GM12878 (cell line): ENCODE results near the gene MTAP. TPM values are rescaled to one million over a fixed set of nuclear protein-coding genes. Genes with fewer than 3 reads are reported as not detected.

Source experiments
- ATAC-seq: fragments of 200-7000 bp; cut with Tn5 transposase; 3 replicates; pipeline ENCODE4 v1.9.1; 2020; ENCODE audit warnings: mild to moderate bottlenecking, moderate library complexity
- BruUV-seq: library from RNA; stranded (reverse); fragments of 400-500 nt; replicated peaks from 2 replicates; lab custom pipeline; 2021; lab: Mats Ljungman, UMichigan
- CTCF ChIA-PET: fragments of 300-600 bp; sonication (Branson Sonifier 250); formaldehyde crosslinking; extraction: SDS; loops from one replicate; lab custom pipeline; 2021; ENCODE audit warnings: inconsistent platforms; lab: Yijun Ruan, JAX
- POLR2A ChIA-PET: fragments of 350-600 bp; formaldehyde crosslinking; extraction: SDS; loops from one replicate; lab custom pipeline; 2021; ENCODE audit warnings: inconsistent platforms; lab: Charles Lee
- RAD21 ChIA-PET: fragments of 300-600 bp; sonication (Branson Sonifier 250); formaldehyde crosslinking; loops from one replicate; lab custom pipeline; 2023; ENCODE audit warnings: antibody characterized with exemption; ENCODE audit not compliant: unreplicated experiment; lab: Charles Lee
- SMC1A ChIA-PET: fragments of 300-600 bp; sonication (Branson Sonifier 250); formaldehyde crosslinking; loops from one replicate; lab custom pipeline; 2023; ENCODE audit not compliant: unreplicated experiment, uncharacterized antibody; lab: Charles Lee
- DNase-seq: peaks from one replicate; pipeline ENCODE4 v3.0.0-alpha.2; 2011; ENCODE audit warnings: low read depth, low spot score
- FAIRE-seq: peaks from 3 replicates; lab custom pipeline; 2011; peaks lifted over from hg19 to GRCh38; lab: Jason Lieb, UNC
- H2AFZ ChIP-seq: 2 replicates; pipeline ENCODE4 v1.6.0; 2011; ENCODE audit warnings: low read depth, low read length, control low read depth; ENCODE audit not compliant: control insufficient read depth
- H3K27ac ChIP-seq: 2 replicates; pipeline ENCODE4 v1.5.1; 2011; ENCODE audit warnings: control low read depth; ENCODE audit not compliant: control insufficient read depth, insufficient read depth
- H3K27me3 ChIP-seq, 2 experiments: replicated peaks in 1 of 2; 2 replicates each; pipeline versions ENCODE4 v1.6.0 to v1.6.1; 2011; ENCODE audit warnings: low read length in 1 of 2; ENCODE audit not compliant: control insufficient read depth in 2 of 2, insufficient read depth in 2 of 2
- H3K36me3 ChIP-seq, 2 experiments: 2 replicates each; pipeline ENCODE4 v1.5.1; 2011; ENCODE audit warnings: low read length in 1 of 2; ENCODE audit not compliant: control insufficient read depth in 2 of 2, insufficient read depth in 2 of 2
- H3K4me1 ChIP-seq: 2 replicates; pipeline ENCODE4 v1.6.1; 2011; ENCODE audit warnings: mild to moderate bottlenecking, low read length, moderate library complexity, mixed read lengths; ENCODE audit not compliant: control insufficient read depth, insufficient read depth
- H3K4me2 ChIP-seq: 2 replicates; pipeline ENCODE4 v1.6.0; 2011; ENCODE audit warnings: control low read depth; ENCODE audit not compliant: control insufficient read depth, insufficient read depth
- H3K4me3 ChIP-seq: fragments of 200-600 bp; sonication (generic); 2 replicates; pipeline ENCODE4 v1.5.1; 2016
- H3K79me2 ChIP-seq: 2 replicates; pipeline ENCODE4 v1.6.0; 2011; ENCODE audit warnings: low read length; ENCODE audit not compliant: control insufficient read depth, insufficient read depth
- H3K9ac ChIP-seq: 2 replicates; pipeline ENCODE4 v1.8.0; 2011; ENCODE audit warnings: low read length, control low read depth, mixed read lengths; ENCODE audit not compliant: control insufficient read depth, insufficient read depth
- H3K9me3 ChIP-seq: replicated peaks from 3 replicates; pipeline ENCODE4 v1.5.1; 2011; ENCODE audit warnings: mild to moderate bottlenecking, low read length; ENCODE audit not compliant: control insufficient read depth, insufficient read depth
- H4K20me1 ChIP-seq: 2 replicates; pipeline ENCODE4 v1.6.0; 2011; ENCODE audit not compliant: control insufficient read depth, insufficient read depth
- CBX3 ChIP-seq: fragments of 200-600 bp; sonication (generic); IDR thresholded peaks from 2 replicates; pipeline ENCODE4 v1.6.1; 2016; ENCODE audit warnings: low read depth, borderline replicate concordance
- IKZF1 ChIP-seq: fragments of 450-650 bp; conservative IDR thresholded peaks from 2 replicates; pipeline ENCODE4 v1.6.1; 2017; ENCODE audit warnings: antibody characterized with exemption, mild to moderate bottlenecking
- PAX8 ChIP-seq: fragments of 450-650 bp; IDR thresholded peaks from 2 replicates; pipeline ENCODE4 v1.6.1; 2017; ENCODE audit warnings: mild to moderate bottlenecking, moderate library complexity
- RBBP5 ChIP-seq: fragments of 200-600 bp; sonication (generic); conservative IDR thresholded peaks from 2 replicates; pipeline ENCODE4 v1.6.1; 2016
- SPI1 ChIP-seq: IDR thresholded peaks from 2 replicates; pipeline ENCODE4 v1.6.1; 2011; ENCODE audit warnings: low read depth, mild to moderate bottlenecking, low read length, moderate library complexity, borderline replicate concordance; ENCODE audit not compliant: insufficient read depth
- ZSCAN29 ChIP-seq: fragments of 450-650 bp; IDR thresholded peaks from 2 replicates; pipeline ENCODE4 v1.6.1; 2017; ENCODE audit warnings: mild to moderate bottlenecking, moderate library complexity
- WGBS: methylation state at CpG from one replicate; pipeline ENCODE4 v1.1.6; 2016; ENCODE audit warnings: low lambda C conversion rate; ENCODE audit not compliant: insufficient replicate concordance, insufficient coverage; ENCODE audit errors: missing lambda C conversion rate; 5-methylcytosine and 5-hydroxymethylcytosine counted together
- in situ Hi-C: fragments of 300-500 bp; cut with MboI; formaldehyde crosslinking; loops from 9 replicates; pipeline ENCODE4 v1.14.3; 2018; ENCODE audit warnings: mixed read lengths
- intact Hi-C: fragments of 100-400 bp; cut with micrococcal nuclease; formaldehyde crosslinking; loops from one replicate; pipeline ENCODE4 v1.14.2; 2022; ENCODE audit not compliant: unreplicated experiment
- polyA plus RNA-seq, 11 experiments: library from polyadenylated mRNA; depleted of rRNA in 4 of 11; unstranded in 6 of 11; stranded (reverse) in 5 of 11; fragments of >200 nt; fragmentation: Nextera tagmentation in 4 of 11; fragmentation: Illumina TruSeq in 1 of 11; extraction: Ambion mirVana in 4 of 11; extraction: Trizol in 1 of 11; gene quantifications; 1 replicate in 1 of 11; 2 replicates in 10 of 11; pipeline versions ENCODE4 v1.2.1 to v1.2.3, GENCODE V29; 2011 to 2016; ENCODE audit warnings: inconsistent platforms in 2 of 11, missing spikeins in 2 of 11, low read depth in 1 of 11
- total RNA-seq, 4 experiments: library from RNA; depleted of rRNA in 3 of 4; stranded (reverse); fragments of >200 nt in 3 of 4; fragmentation: Illumina TruSeq in 1 of 4; extraction: Trizol in 1 of 4; gene quantifications; 2 replicates each; pipeline versions ENCODE4 v1.2.1 to v1.2.3, GENCODE V29; 2013 to 2021
- TF ChIP-seq, protein P1 (sequence below): fragments of 450-650 bp; IDR thresholded peaks from 2 replicates; pipeline ENCODE4 v1.6.1; 2017; ENCODE audit warnings: borderline replicate concordance
- TF ChIP-seq, protein P2 (sequence below): fragments of 450-650 bp; IDR thresholded peaks from 2 replicates; pipeline ENCODE4 v1.6.1; 2018; ENCODE audit warnings: borderline replicate concordance, mild to moderate bottlenecking; ENCODE audit not compliant: partially characterized antibody
- TF ChIP-seq, protein P3 (sequence below): fragments of 450-650 bp; IDR thresholded peaks from 2 replicates; pipeline ENCODE4 v1.6.1; 2017; ENCODE audit warnings: mild to moderate bottlenecking, moderate library complexity
- TF ChIP-seq, protein P4 (sequence below): fragments of 450-650 bp; IDR thresholded peaks from 2 replicates; pipeline ENCODE4 v1.6.1; 2018; ENCODE audit warnings: mild to moderate bottlenecking, low read depth, moderate library complexity; ENCODE audit not compliant: partially characterized antibody

MTAP gene
- total and polyA plus RNA-seq, 10 of the 15 experiments (the other 5 are each of a cell fraction or from before 2014, with no cell fraction given): 16.4 to 29.9 (median 22.6) TPM

DNA sequence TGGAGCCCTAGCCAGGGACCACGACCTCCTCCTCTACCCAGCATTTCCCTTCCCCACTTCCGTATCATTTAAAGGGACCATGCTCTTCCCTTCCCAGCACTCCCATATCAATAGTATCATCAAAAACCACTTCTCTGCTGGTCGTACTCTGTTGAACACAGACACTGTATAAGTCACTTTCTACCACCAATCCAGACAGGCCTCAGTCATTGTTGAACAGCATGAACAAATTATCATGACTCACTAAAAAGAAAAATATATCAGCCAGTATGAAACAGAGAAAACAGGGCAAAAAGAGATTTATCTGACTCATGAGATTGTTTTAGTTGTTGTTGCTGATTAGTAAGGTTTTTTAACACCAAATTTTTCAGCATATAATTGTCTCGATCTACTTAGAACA is 101.9 kb downstream of the MTAP start:
- TF ChIP-seq IKZF1 (no peak), CBX3 (no peak), RBBP5 (no peak), PAX8 (no peak), ZSCAN29 (no peak), SPI1 (no peak)
- TF ChIP-seq, protein P1, sequence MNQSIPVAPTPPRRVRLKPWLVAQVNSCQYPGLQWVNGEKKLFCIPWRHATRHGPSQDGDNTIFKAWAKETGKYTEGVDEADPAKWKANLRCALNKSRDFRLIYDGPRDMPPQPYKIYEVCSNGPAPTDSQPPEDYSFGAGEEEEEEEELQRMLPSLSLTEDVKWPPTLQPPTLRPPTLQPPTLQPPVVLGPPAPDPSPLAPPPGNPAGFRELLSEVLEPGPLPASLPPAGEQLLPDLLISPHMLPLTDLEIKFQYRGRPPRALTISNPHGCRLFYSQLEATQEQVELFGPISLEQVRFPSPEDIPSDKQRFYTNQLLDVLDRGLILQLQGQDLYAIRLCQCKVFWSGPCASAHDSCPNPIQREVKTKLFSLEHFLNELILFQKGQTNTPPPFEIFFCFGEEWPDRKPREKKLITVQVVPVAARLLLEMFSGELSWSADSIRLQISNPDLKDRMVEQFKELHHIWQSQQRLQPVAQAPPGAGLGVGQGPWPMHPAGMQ: no peak
- TF ChIP-seq, protein P2, sequence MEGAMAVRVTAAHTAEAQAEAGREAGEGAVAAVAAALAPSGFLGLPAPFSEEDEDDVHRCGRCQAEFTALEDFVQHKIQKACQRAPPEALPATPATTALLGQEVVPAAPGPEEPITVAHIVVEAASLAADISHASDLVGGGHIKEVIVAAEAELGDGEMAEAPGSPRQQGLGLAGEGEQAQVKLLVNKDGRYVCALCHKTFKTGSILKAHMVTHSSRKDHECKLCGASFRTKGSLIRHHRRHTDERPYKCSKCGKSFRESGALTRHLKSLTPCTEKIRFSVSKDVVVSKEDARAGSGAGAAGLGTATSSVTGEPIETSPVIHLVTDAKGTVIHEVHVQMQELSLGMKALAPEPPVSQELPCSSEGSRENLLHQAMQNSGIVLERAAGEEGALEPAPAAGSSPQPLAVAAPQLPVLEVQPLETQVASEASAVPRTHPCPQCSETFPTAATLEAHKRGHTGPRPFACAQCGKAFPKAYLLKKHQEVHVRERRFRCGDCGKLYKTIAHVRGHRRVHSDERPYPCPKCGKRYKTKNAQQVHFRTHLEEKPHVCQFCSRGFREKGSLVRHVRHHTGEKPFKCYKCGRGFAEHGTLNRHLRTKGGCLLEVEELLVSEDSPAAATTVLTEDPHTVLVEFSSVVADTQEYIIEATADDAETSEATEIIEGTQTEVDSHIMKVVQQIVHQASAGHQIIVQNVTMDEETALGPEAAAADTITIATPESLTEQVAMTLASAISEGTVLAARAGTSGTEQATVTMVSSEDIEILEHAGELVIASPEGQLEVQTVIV: no peak
- TF ChIP-seq, protein P3, sequence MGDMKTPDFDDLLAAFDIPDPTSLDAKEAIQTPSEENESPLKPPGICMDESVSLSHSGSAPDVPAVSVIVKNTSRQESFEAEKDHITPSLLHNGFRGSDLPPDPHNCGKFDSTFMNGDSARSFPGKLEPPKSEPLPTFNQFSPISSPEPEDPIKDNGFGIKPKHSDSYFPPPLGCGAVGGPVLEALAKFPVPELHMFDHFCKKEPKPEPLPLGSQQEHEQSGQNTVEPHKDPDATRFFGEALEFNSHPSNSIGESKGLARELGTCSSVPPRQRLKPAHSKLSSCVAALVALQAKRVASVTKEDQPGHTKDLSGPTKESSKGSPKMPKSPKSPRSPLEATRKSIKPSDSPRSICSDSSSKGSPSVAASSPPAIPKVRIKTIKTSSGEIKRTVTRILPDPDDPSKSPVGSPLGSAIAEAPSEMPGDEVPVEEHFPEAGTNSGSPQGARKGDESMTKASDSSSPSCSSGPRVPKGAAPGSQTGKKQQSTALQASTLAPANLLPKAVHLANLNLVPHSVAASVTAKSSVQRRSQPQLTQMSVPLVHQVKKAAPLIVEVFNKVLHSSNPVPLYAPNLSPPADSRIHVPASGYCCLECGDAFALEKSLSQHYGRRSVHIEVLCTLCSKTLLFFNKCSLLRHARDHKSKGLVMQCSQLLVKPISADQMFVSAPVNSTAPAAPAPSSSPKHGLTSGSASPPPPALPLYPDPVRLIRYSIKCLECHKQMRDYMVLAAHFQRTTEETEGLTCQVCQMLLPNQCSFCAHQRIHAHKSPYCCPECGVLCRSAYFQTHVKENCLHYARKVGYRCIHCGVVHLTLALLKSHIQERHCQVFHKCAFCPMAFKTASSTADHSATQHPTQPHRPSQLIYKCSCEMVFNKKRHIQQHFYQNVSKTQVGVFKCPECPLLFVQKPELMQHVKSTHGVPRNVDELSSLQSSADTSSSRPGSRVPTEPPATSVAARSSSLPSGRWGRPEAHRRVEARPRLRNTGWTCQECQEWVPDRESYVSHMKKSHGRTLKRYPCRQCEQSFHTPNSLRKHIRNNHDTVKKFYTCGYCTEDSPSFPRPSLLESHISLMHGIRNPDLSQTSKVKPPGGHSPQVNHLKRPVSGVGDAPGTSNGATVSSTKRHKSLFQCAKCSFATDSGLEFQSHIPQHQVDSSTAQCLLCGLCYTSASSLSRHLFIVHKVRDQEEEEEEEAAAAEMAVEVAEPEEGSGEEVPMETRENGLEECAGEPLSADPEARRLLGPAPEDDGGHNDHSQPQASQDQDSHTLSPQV: no peak
- TF ChIP-seq, protein P4, sequence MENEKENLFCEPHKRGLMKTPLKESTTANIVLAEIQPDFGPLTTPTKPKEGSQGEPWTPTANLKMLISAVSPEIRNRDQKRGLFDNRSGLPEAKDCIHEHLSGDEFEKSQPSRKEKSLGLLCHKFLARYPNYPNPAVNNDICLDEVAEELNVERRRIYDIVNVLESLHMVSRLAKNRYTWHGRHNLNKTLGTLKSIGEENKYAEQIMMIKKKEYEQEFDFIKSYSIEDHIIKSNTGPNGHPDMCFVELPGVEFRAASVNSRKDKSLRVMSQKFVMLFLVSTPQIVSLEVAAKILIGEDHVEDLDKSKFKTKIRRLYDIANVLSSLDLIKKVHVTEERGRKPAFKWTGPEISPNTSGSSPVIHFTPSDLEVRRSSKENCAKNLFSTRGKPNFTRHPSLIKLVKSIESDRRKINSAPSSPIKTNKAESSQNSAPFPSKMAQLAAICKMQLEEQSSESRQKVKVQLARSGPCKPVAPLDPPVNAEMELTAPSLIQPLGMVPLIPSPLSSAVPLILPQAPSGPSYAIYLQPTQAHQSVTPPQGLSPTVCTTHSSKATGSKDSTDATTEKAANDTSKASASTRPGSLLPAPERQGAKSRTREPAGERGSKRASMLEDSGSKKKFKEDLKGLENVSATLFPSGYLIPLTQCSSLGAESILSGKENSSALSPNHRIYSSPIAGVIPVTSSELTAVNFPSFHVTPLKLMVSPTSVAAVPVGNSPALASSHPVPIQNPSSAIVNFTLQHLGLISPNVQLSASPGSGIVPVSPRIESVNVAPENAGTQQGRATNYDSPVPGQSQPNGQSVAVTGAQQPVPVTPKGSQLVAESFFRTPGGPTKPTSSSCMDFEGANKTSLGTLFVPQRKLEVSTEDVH: no peak
- WGBS: 88% methylated on average over 4 of the region's 4 CpGs
- Histone ChIP-seq H3K36me3 (no peaks in the 10 kb centered on the region), H3K27me3 (no peaks in the 10 kb centered on the region), H2AFZ (no peak overlapping the region), H3K4me1 (peaks cover 8% of the 10 kb centered on the region), H3K4me3 (no peak overlapping the region), H4K20me1 (no peaks in the 10 kb centered on the region), H3K79me2 (no peaks in the 10 kb centered on the region), H3K9me3 (peaks cover 1% of the 10 kb centered on the region; the same call in 2 of the 3 replicates), H3K27ac (no peak overlapping the region), H3K9ac (no peak overlapping the region), H3K4me2 (no peak overlapping the region)
- BruUV-seq: no TSS peak
- DNase-seq (no peak), FAIRE-seq (no peak), ATAC-seq (no peak)
- in situ Hi-C loops: loop anchor here (5.0 kb wide), 1 partner anchor 52 kb away; no protein-coding TSS in a partner anchor
- CTCF ChIA-PET: no interaction called here
- POLR2A ChIA-PET: no interaction called here
- intact Hi-C loops: no loop called here
- SMC1A ChIA-PET: interaction anchor here (1.1 kb wide), 1 partner anchor 91 kb away, joined by 5 read pairs; no protein-coding TSS in a partner anchor
- RAD21 ChIA-PET: no interaction called here
